ENCODE data around the gene CFAP141. TPM values are rescaled to one million over a fixed set of nuclear protein-coding genes. Genes with fewer than 3 reads are reported as not detected.
A peak's percentile ranks its signal among the peaks of the same experiment; 100 is the strongest.

Gene CFAP141
- total RNA-seq, 1 donor from 2014 or later, result not detected

GRCh38 chr1:154174654-154175053, 31.5 kb downstream of the CFAP141 start:
- peaks cover 68% of the 10 kb centered on the region for H3K36me3 Mint-ChIP-seq (ENCODE audit: low read depth)
- H3K27me3 Mint-ChIP-seq, result no peaks in the 10 kb centered on the region
- intact Hi-C loops (cut with micrococcal nuclease), result no loop called here
- no peak overlapping the region for H3K27ac Mint-ChIP-seq
- peaks cover 64% of the 10 kb centered on the region for H3K4me1 Mint-ChIP-seq
- H3K4me3 Mint-ChIP-seq, result no peak overlapping the region
- no peaks in the 10 kb centered on the region for H3K9me3 Mint-ChIP-seq
- DNase-seq, result no peak

- H3K9me3 Mint-ChIP-seq, result no peaks in the 10 kb centered on the region
- DNase-seq, result no peak
- peaks cover 47% of the 10 kb centered on the region for H3K4me1 Mint-ChIP-seq
- H3K4me3 Mint-ChIP-seq, result no peak overlapping the region
- intact Hi-C loops (cut with micrococcal nuclease), result loop anchor here (1.0 kb wide), 1 partner anchor 10 kb away; no protein-coding TSS in a partner anchor
- H3K36me3 Mint-ChIP-seq (ENCODE audit: low read depth), result peaks cover 71% of the 10 kb centered on the region
- H3K27me3 Mint-ChIP-seq, result no peaks in the 10 kb centered on the region
- peak overlapping the region; percentile 88 for H3K27ac Mint-ChIP-seq
Observed at GRCh38 chr1:154171880-154172279, 34.3 kb downstream of the CFAP141 start.

- H3K27me3 Mint-ChIP-seq, result no peaks in the 10 kb centered on the region
- no peak overlapping the region for H3K4me3 Mint-ChIP-seq
- H3K27ac Mint-ChIP-seq, result peak overlapping the region; percentile 88
- peaks cover 70% of the 10 kb centered on the region for H3K36me3 Mint-ChIP-seq (ENCODE audit: low read depth)
- peaks cover 43% of the 10 kb centered on the region for H3K4me1 Mint-ChIP-seq
- intact Hi-C loops (cut with micrococcal nuclease), result loop anchor here (1.0 kb wide), 1 partner anchor 11 kb away; no protein-coding TSS in a partner anchor
- H3K9me3 Mint-ChIP-seq, result no peaks in the 10 kb centered on the region
- no peak for DNase-seq
Observed at GRCh38 chr1:154171223-154171583, 34.9 kb downstream of the CFAP141 start.

- peaks cover 72% of the 10 kb centered on the region for H3K36me3 Mint-ChIP-seq (ENCODE audit: low read depth)
- no peaks in the 10 kb centered on the region for H3K27me3 Mint-ChIP-seq
- intact Hi-C loops (cut with micrococcal nuclease), result loop anchor here (1.0 kb wide), 2 partner anchors 12 kb away; no protein-coding TSS in a partner anchor
- DNase-seq, result peak; percentile 72
- peaks cover 40% of the 10 kb centered on the region for H3K4me1 Mint-ChIP-seq
- peak overlapping the region; percentile 88 for H3K27ac Mint-ChIP-seq
- H3K9me3 Mint-ChIP-seq, result no peaks in the 10 kb centered on the region
- peak overlapping the region; percentile 45 for H3K4me3 Mint-ChIP-seq
Observed at GRCh38 chr1:154170547-154171222, 35.4 kb downstream of the CFAP141 start.

GRCh38 chr1:154167461-154167860, 38.7 kb downstream of the CFAP141 start:
- intact Hi-C loops (cut with micrococcal nuclease), result no loop called here
- H3K4me3 Mint-ChIP-seq, result no peak overlapping the region
- H3K9me3 Mint-ChIP-seq, result peaks cover 4% of the 10 kb centered on the region
- H3K36me3 Mint-ChIP-seq (ENCODE audit: low read depth), result peaks cover 82% of the 10 kb centered on the region
- no peaks in the 10 kb centered on the region for H3K27me3 Mint-ChIP-seq
- H3K4me1 Mint-ChIP-seq, result peaks cover 54% of the 10 kb centered on the region
- peak overlapping the region; percentile 57 for H3K27ac Mint-ChIP-seq
- DNase-seq, result no peak

- Mint-ChIP-seq H3K9me3 (peaks cover 4% of the 10 kb centered on the region), H3K27ac (no peak overlapping the region), H3K4me3 (no peak overlapping the region), H3K4me1 (peaks cover 47% of the 10 kb centered on the region), H3K36me3 (ENCODE audit: low read depth) (peaks cover 81% of the 10 kb centered on the region), H3K27me3 (no peaks in the 10 kb centered on the region)
- intact Hi-C loops (cut with micrococcal nuclease), result no loop called here
- DNase-seq, result no peak
Observed at GRCh38 chr1:154166207-154166606, 39.9 kb downstream of the CFAP141 start.

GRCh38 chr1:154159554-154159953, 46.6 kb downstream of the CFAP141 start:
- Mint-ChIP-seq H3K4me3 (peak overlapping the region; percentile 74), H3K9me3 (peaks cover 4% of the 10 kb centered on the region), H3K27me3 (no peaks in the 10 kb centered on the region), H3K4me1 (peaks cover 68% of the 10 kb centered on the region), H3K36me3 (ENCODE audit: low read depth) (peaks cover 91% of the 10 kb centered on the region), H3K27ac (peak overlapping the region; percentile 63)
- intact Hi-C loops (cut with micrococcal nuclease), result loop anchor here (5.0 kb wide), 1 partner anchor 167 kb away; the partner anchor contains the start of gene RPS27
- DNase-seq, result no peak

- DNase-seq, result peak; percentile 62
- Mint-ChIP-seq H3K9me3 (no peaks in the 10 kb centered on the region), H3K4me1 (peaks cover 63% of the 10 kb centered on the region), H3K27me3 (no peaks in the 10 kb centered on the region), H3K4me3 (peak overlapping the region; percentile 74), H3K27ac (peak overlapping the region; percentile 82), H3K36me3 (ENCODE audit: low read depth) (peaks cover 91% of the 10 kb centered on the region)
- intact Hi-C loops (cut with micrococcal nuclease), result loop anchor here (1.0 to 5.0 kb wide), 3 partner anchors 12 to 166 kb away; partner anchors contain the start of genes HAX1 and RPS27
Observed at GRCh38 chr1:154158307-154159125, 47.6 kb downstream of the CFAP141 start.

- peak overlapping the region; percentile 74 for H3K4me3 Mint-ChIP-seq
- peaks cover 55% of the 10 kb centered on the region for H3K4me1 Mint-ChIP-seq
- no peaks in the 10 kb centered on the region for H3K27me3 Mint-ChIP-seq
- peaks cover 84% of the 10 kb centered on the region for H3K36me3 Mint-ChIP-seq (ENCODE audit: low read depth)
- peak overlapping the region; percentile 82 for H3K27ac Mint-ChIP-seq
- intact Hi-C loops (cut with micrococcal nuclease), result loop anchor here (1.0 to 5.0 kb wide), 4 partner anchors 13 to 165 kb away; partner anchors contain the start of genes HAX1 and RPS27
- H3K9me3 Mint-ChIP-seq, result no peaks in the 10 kb centered on the region
- DNase-seq, result peak; percentile 93
Observed at GRCh38 chr1:154157520-154158306, 48.4 kb downstream of the CFAP141 start.

GRCh38 chr1:154155251-154155650, 50.9 kb downstream of the CFAP141 start:
- no peaks in the 10 kb centered on the region for H3K9me3 Mint-ChIP-seq

GRCh38 chr1:154154534-154155191, 51.5 kb downstream of the CFAP141 start, which contains the start of gene NUP210L:
TSS of gene NUP210L (minus strand) at chr1:154155073.
- peaks cover 60% of the 10 kb centered on the region for H3K36me3 Mint-ChIP-seq (ENCODE audit: low read depth)
- peak within 1 kb of the TSS; percentile 30 for H3K4me3 Mint-ChIP-seq
- intact Hi-C loops (cut with micrococcal nuclease), result loop anchor here (5.0 kb wide), 1 partner anchor 162 kb away; the partner anchor contains the start of gene RPS27
- H3K9me3 Mint-ChIP-seq, result no peaks in the 10 kb centered on the region
- peak; percentile 59 for DNase-seq
- peaks cover 42% of the 10 kb centered on the region for H3K4me1 Mint-ChIP-seq
- H3K27me3 Mint-ChIP-seq, result no peaks in the 10 kb centered on the region
- H3K27ac Mint-ChIP-seq, result peak within 1 kb of the TSS; percentile 69

More at GRCh38 chr1:154155251-154155650, 50.9 kb downstream of the CFAP141 start:
- Mint-ChIP-seq H3K4me1 (peaks cover 45% of the 10 kb centered on the region), H3K36me3 (ENCODE audit: low read depth) (peaks cover 65% of the 10 kb centered on the region), H3K27me3 (no peaks in the 10 kb centered on the region), H3K4me3 (peak overlapping the region; percentile 30), H3K27ac (peak overlapping the region; percentile 69)
- peak; percentile 67 for DNase-seq
- intact Hi-C loops (cut with micrococcal nuclease), result loop anchor here (5.0 kb wide), 1 partner anchor 163 kb away; the partner anchor contains the start of gene RPS27

GRCh38 chr1:154154053-154154452, 52.1 kb downstream of the CFAP141 start:
- H3K4me1 Mint-ChIP-seq, result peaks cover 36% of the 10 kb centered on the region
- DNase-seq, result no peak
- no peaks in the 10 kb centered on the region for H3K9me3 Mint-ChIP-seq
- intact Hi-C loops (cut with micrococcal nuclease), result no loop called here
- H3K27ac Mint-ChIP-seq, result no peak overlapping the region
- no peak overlapping the region for H3K4me3 Mint-ChIP-seq
- no peaks in the 10 kb centered on the region for H3K27me3 Mint-ChIP-seq
- H3K36me3 Mint-ChIP-seq (ENCODE audit: low read depth), result peaks cover 54% of the 10 kb centered on the region

- intact Hi-C loops (cut with micrococcal nuclease), result no loop called here
- Mint-ChIP-seq H3K27ac (no peak overlapping the region), H3K4me3 (no peak overlapping the region), H3K27me3 (no peaks in the 10 kb centered on the region), H3K9me3 (no peaks in the 10 kb centered on the region), H3K36me3 (ENCODE audit: low read depth) (peaks cover 28% of the 10 kb centered on the region), H3K4me1 (peaks cover 15% of the 10 kb centered on the region)
- no peak for DNase-seq
Observed at GRCh38 chr1:154151311-154151710, 54.8 kb downstream of the CFAP141 start.
